ENCODE results near the gene PDCD7.

PDCD7 gene

DNA sequence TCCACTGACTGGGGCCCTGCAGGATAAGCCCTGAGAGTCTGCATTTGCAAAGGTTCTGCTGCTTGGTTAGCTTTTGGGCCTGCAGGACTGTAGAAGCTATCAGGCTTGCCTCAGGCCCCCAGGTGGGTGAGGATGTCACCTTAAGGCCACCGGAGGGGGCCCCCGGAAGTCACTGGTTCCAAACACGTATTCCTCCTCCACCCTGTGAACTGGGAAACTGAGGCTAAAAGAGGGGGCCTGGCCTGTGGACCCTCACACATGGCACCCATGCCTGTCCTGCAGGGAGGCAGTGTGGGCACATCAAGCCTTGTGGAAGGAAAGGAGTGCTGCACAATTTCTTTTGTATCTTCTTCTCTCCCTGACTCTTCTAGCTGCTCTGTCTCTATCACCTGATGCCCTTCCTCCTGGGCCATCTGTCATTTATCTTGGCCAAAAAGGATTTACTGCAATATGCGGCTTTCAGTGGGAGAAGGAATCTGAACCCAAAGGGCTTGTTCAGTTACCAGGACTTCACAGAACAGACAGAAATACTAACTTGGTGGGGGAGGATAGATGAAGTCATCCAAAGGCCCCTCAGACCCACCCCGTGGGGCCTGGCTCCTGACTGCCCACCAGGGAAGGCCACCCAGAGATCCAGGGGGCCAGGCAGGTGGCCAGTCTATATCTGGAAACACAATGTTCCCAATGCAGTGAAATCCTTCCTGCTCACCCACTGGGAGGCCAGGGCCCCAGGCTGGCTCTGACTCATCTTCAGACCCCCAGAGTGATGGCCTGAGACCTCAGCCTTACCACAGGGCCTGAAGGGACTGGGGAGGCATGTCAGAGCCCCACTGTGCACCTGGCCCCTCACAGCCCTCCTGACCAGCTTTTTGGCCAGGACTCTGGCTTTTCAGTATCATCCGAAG is 36.9 kb downstream of the PDCD7 start:
- WGBS = 86% methylated on average over 6 of the region's 6 CpGs
- Histone ChIP-seq H3K23ac (ENCODE audit: low read length in 2 of 2) (no peak overlapping the region), H3K36me3 (ENCODE audit: control insufficient read depth in 1 of 2, insufficient read depth in 2 of 2, low read depth in 1 of 2, low read length in 2 of 2) (peaks cover 51 to 52% of the 10 kb centered on the region in 2 experiments), H2BK120ac (ENCODE audit: low read depth, low read length) (no peak overlapping the region), H4K91ac (ENCODE audit: low read length) (no peak overlapping the region), H3K79me1 (replicated peaks; ENCODE audit: low read length, poor library complexity, severe bottlenecking) (no peaks in the 10 kb centered on the region), H3K27ac (ENCODE audit: low read length, poor library complexity, severe bottlenecking) (no peak overlapping the region), H2AFZ (ENCODE audit: low read depth, low read length) (no peak overlapping the region), H3K4ac (ENCODE audit: low read depth in 1 of 2, low read length in 2 of 2) (no peak overlapping the region), H3K18ac (ENCODE audit: low read depth in 1 of 2, low read length in 2 of 2) (no peak overlapping the region), H3K4me2 (ENCODE audit: low read length, poor library complexity, severe bottlenecking) (no peak overlapping the region), H2BK5ac (ENCODE audit: low read depth, low read length, poor library complexity, severe bottlenecking) (no peak overlapping the region), H3K9me3 (ENCODE audit: control insufficient read depth, low read length) (no peaks in the 10 kb centered on the region), H3K4me1 (ENCODE audit: control insufficient read depth, insufficient read depth, low read depth, low read length) (peaks cover 23% of the 10 kb centered on the region), H2BK15ac (ENCODE audit: low read depth, poor library complexity, severe bottlenecking) (no peak overlapping the region), H3K14ac (ENCODE audit: low read length in 2 of 2) (no peak overlapping the region), H3K4me3 (ENCODE audit: insufficient read depth in 1 of 2, low read depth in 1 of 2, low read length in 2 of 2) (no peak overlapping the region), H2BK12ac (ENCODE audit: low read length in 2 of 2) (no peak overlapping the region), H3K27me3 (ENCODE audit: control insufficient read depth in 1 of 2, insufficient read depth in 1 of 2, low read length in 2 of 2) (no peaks in the 10 kb centered on the region), H4K8ac (ENCODE audit: low read length) (no peak overlapping the region), H3K9ac (ENCODE audit: low read length) (no peak overlapping the region), H2AK5ac (ENCODE audit: low read length, severe bottlenecking) (no peak overlapping the region)
- DNase-seq = no peak

DNA sequence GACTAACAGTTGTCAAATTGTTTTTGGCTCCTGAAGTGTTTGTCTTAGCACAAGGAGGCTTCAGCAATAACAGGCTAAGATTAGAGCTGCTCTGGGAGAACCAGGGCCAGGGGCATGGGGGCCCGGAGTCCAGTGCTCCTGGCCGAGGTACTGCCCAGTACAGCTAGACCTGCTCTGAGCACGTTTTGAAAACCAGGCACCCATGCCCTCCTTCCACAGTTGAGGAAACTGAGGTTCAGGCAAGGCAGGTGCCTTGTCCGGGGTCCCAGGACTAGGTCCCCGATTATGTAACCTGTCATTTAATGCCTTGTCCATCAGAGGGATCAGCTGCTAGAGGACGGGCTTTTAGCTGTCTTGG is 37.9 kb downstream of the PDCD7 start:
- H3K79me1 ChIP-seq (replicated peaks; ENCODE audit: low read length, poor library complexity, severe bottlenecking) = no peaks in the 10 kb centered on the region
- no peak overlapping the region for H2AK5ac ChIP-seq (ENCODE audit: low read length, severe bottlenecking)
- no peak overlapping the region for H2BK120ac ChIP-seq (ENCODE audit: low read depth, low read length)
- H3K14ac ChIP-seq (ENCODE audit: low read length in 2 of 2) = no peak overlapping the region
- H2BK12ac ChIP-seq (ENCODE audit: low read length in 2 of 2) = no peak overlapping the region
- no peak overlapping the region for H3K4me3 ChIP-seq (ENCODE audit: insufficient read depth in 1 of 2, low read depth in 1 of 2, low read length in 2 of 2)
- H2BK5ac ChIP-seq (ENCODE audit: low read depth, low read length, poor library complexity, severe bottlenecking) = no peak overlapping the region
- H2BK15ac ChIP-seq (ENCODE audit: low read depth, poor library complexity, severe bottlenecking) = peak overlapping the region; percentile 70
- no peak overlapping the region for H3K23ac ChIP-seq (ENCODE audit: low read length in 2 of 2)
- H3K9me3 ChIP-seq (ENCODE audit: control insufficient read depth, low read length) = no peaks in the 10 kb centered on the region
- DNase-seq = no peak
- H3K18ac ChIP-seq (ENCODE audit: low read depth in 1 of 2, low read length in 2 of 2) = no peak overlapping the region
- H4K8ac ChIP-seq (ENCODE audit: low read length) = no peak overlapping the region
- no peak overlapping the region for H2AFZ ChIP-seq (ENCODE audit: low read depth, low read length)
- H3K4me1 ChIP-seq (ENCODE audit: control insufficient read depth, insufficient read depth, low read depth, low read length) = peaks cover 22% of the 10 kb centered on the region
- H3K4ac ChIP-seq (ENCODE audit: low read depth in 1 of 2, low read length in 2 of 2) = no peak overlapping the region
- peaks cover 42 to 45% of the 10 kb centered on the region in 2 experiments for H3K36me3 ChIP-seq (ENCODE audit: control insufficient read depth in 1 of 2, insufficient read depth in 2 of 2, low read depth in 1 of 2, low read length in 2 of 2)
- no peak overlapping the region for H3K27ac ChIP-seq (ENCODE audit: low read length, poor library complexity, severe bottlenecking)
- no peaks in the 10 kb centered on the region for H3K27me3 ChIP-seq (ENCODE audit: control insufficient read depth in 1 of 2, insufficient read depth in 1 of 2, low read length in 2 of 2)
- H3K4me2 ChIP-seq (ENCODE audit: low read length, poor library complexity, severe bottlenecking) = no peak overlapping the region
- no peak overlapping the region for H4K91ac ChIP-seq (ENCODE audit: low read length)
- no peak overlapping the region for H3K9ac ChIP-seq (ENCODE audit: low read length)
- 87% methylated on average over 6 of the region's 6 CpGs for WGBS

DNA sequence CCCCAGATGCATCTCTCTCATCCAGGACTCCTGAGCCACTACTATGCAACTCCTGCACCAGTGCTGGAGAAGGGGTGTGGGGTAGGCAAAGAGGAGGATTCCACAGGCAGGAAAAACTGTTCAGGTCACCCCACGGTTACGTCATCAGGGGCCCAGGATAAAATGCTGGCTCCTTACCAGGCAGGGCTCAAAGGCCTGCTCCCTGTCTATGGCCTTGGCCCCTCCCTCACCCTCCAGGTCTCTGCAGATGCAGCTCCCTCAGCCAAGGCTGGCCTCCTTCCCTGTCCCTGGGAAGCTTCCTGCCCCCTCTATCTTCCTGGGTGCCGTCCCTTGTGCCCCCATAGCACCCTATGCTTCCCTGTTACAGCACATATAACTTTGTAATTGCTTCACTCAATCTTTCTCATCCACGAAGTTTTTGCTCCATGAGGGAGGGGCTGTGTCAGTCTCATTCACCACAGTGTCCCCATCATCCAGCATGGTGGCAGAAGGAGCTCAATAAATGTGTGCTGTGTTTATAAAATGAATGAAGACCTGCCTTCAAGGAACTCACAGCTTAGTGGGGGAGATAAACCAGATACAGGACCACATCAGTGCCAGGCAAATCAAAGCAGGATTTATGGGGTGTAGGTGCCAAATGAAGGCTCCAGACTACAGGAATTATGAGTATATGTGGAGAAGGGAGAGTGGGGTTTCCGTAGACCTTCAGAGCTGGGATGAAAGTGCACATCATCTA is 38.4 kb downstream of the PDCD7 start:
- Histone ChIP-seq H4K8ac (ENCODE audit: low read length) (no peak overlapping the region), H4K91ac (ENCODE audit: low read length) (no peak overlapping the region), H3K4me2 (ENCODE audit: low read length, poor library complexity, severe bottlenecking) (no peak overlapping the region), H3K4me1 (ENCODE audit: control insufficient read depth, insufficient read depth, low read depth, low read length) (peaks cover 22% of the 10 kb centered on the region), H2BK5ac (ENCODE audit: low read depth, low read length, poor library complexity, severe bottlenecking) (no peak overlapping the region), H3K9ac (ENCODE audit: low read length) (no peak overlapping the region), H3K18ac (ENCODE audit: low read depth in 1 of 2, low read length in 2 of 2) (no peak overlapping the region), H3K23ac (ENCODE audit: low read length in 2 of 2) (no peak overlapping the region), H3K36me3 (ENCODE audit: control insufficient read depth in 1 of 2, insufficient read depth in 2 of 2, low read depth in 1 of 2, low read length in 2 of 2) (peaks cover 39 to 41% of the 10 kb centered on the region in 2 experiments), H3K4me3 (ENCODE audit: insufficient read depth in 1 of 2, low read depth in 1 of 2, low read length in 2 of 2) (no peak overlapping the region), H2BK120ac (ENCODE audit: low read depth, low read length) (no peak overlapping the region), H3K27me3 (ENCODE audit: control insufficient read depth in 1 of 2, insufficient read depth in 1 of 2, low read length in 2 of 2) (no peaks in the 10 kb centered on the region), H3K4ac (ENCODE audit: low read depth in 1 of 2, low read length in 2 of 2) (no peak overlapping the region), H2AK5ac (ENCODE audit: low read length, severe bottlenecking) (no peak overlapping the region), H3K14ac (ENCODE audit: low read length in 2 of 2) (no peak overlapping the region), H2BK12ac (ENCODE audit: low read length in 2 of 2) (no peak overlapping the region), H3K79me1 (replicated peaks; ENCODE audit: low read length, poor library complexity, severe bottlenecking) (no peaks in the 10 kb centered on the region), H2BK15ac (ENCODE audit: low read depth, poor library complexity, severe bottlenecking) (no peak overlapping the region), H3K27ac (ENCODE audit: low read length, poor library complexity, severe bottlenecking) (no peak overlapping the region), H2AFZ (ENCODE audit: low read depth, low read length) (no peak overlapping the region), H3K9me3 (ENCODE audit: control insufficient read depth, low read length) (no peaks in the 10 kb centered on the region)
- DNase-seq = no peak
- 94% methylated on average over 5 of the region's 5 CpGs for WGBS

DNA sequence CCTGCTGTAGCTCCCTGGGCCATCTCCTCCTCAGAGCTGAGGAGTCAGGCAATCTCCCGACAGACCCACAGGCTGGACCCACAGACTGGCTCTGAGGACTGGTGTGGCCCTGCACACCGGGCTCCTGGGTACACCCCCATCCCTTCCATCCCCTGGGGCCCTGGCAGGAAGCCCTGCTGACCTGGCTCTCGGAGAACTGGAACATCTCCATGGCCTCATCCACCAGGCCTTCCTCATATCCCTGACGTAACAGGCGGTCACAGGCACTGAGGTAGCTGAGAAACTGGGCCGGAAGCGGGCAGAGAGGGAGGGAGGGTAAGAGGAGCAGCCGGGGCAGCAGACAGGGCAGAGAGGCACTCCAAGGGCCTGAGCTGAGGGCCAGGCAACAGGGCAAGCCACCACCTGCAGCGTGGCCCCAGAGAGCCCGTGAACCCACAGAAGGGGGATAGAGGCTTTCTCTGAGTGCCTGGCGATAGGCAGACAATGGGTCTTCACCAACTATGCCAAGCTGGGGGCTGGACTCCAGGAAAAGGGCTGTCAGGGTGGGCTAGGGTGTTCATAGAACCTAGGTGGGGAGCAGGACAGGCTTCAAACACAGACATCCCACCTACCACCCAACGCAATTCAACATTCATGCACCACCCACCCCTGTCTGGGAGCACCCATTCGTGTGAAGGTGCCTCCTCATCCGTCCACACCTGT is 39.2 kb downstream of the PDCD7 start:
- Histone ChIP-seq H4K91ac (ENCODE audit: low read length) (no peak overlapping the region), H2BK5ac (ENCODE audit: low read depth, low read length, poor library complexity, severe bottlenecking) (no peak overlapping the region), H2BK15ac (ENCODE audit: low read depth, poor library complexity, severe bottlenecking) (no peak overlapping the region), H3K4me1 (ENCODE audit: control insufficient read depth, insufficient read depth, low read depth, low read length) (peaks cover 22% of the 10 kb centered on the region), H3K9me3 (ENCODE audit: control insufficient read depth, low read length) (no peaks in the 10 kb centered on the region), H3K79me1 (replicated peaks; ENCODE audit: low read length, poor library complexity, severe bottlenecking) (no peaks in the 10 kb centered on the region), H3K9ac (ENCODE audit: low read length) (no peak overlapping the region), H2BK12ac (ENCODE audit: low read length in 2 of 2) (no peak overlapping the region), H3K23ac (ENCODE audit: low read length in 2 of 2) (peak overlapping the region in 1 of 2 experiments; percentile 40), H3K4ac (ENCODE audit: low read depth in 1 of 2, low read length in 2 of 2) (no peak overlapping the region), H3K27me3 (ENCODE audit: control insufficient read depth in 1 of 2, insufficient read depth in 1 of 2, low read length in 2 of 2) (no peaks in the 10 kb centered on the region), H2BK120ac (ENCODE audit: low read depth, low read length) (no peak overlapping the region), H3K14ac (ENCODE audit: low read length in 2 of 2) (peak overlapping the region in 1 of 2 experiments; percentile 11), H3K4me3 (ENCODE audit: insufficient read depth in 1 of 2, low read depth in 1 of 2, low read length in 2 of 2) (no peak overlapping the region), H3K18ac (ENCODE audit: low read depth in 1 of 2, low read length in 2 of 2) (no peak overlapping the region), H3K4me2 (ENCODE audit: low read length, poor library complexity, severe bottlenecking) (no peak overlapping the region), H2AK5ac (ENCODE audit: low read length, severe bottlenecking) (no peak overlapping the region), H4K8ac (ENCODE audit: low read length) (no peak overlapping the region), H2AFZ (ENCODE audit: low read depth, low read length) (no peak overlapping the region), H3K36me3 (ENCODE audit: control insufficient read depth in 1 of 2, insufficient read depth in 2 of 2, low read depth in 1 of 2, low read length in 2 of 2) (peaks cover 32 to 40% of the 10 kb centered on the region in 2 experiments), H3K27ac (ENCODE audit: low read length, poor library complexity, severe bottlenecking) (no peak overlapping the region)
- 94% methylated on average over 11 of the region's 14 CpGs for WGBS
- no peak for DNase-seq
